GM18870 (cell line): ENCODE measurements around the gene RAB7B.

Source experiments
- ATAC-seq: cut with Tn5 transposase; IDR thresholded peaks from one replicate; pipeline ENCODE4 v1.9.1; 2021; ENCODE audit warnings: moderate library complexity; ENCODE audit not compliant: unreplicated experiment

RAB7B gene

GRCh38 chr1:206023695-206024094 is 20.5 kb upstream of the RAB7B start, which contains the start of gene CTSE:
Gene CTSE (minus strand): TSS chr1:206023895. CDS start chr1:206023791, 104 bp downstream.
- ATAC-seq = no peak

DNA sequence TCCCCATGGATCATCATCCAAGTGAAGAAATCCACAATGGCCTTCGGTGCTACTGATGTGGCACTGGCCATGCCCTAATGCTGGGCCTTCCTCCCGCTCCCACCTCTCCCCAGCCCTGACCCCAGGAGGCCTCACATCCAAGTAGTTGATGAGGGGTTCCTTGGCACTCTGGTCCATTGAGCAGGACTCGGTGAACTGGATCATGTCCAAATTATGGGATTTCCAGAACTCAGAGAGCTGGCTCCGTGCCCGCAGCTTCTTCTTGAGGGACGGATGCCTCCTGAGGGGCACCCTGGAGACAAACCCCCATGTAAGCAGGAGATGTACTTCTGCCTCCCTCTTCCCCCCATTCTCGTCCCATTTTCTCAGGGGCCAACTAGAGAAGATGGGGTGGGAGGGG is 19.6 kb upstream of the RAB7B start:
- no peak for ATAC-seq

GRCh38 chr1:206021626-206022365 is 18.6 kb upstream of the RAB7B start:
- ATAC-seq = no peak

DNA sequence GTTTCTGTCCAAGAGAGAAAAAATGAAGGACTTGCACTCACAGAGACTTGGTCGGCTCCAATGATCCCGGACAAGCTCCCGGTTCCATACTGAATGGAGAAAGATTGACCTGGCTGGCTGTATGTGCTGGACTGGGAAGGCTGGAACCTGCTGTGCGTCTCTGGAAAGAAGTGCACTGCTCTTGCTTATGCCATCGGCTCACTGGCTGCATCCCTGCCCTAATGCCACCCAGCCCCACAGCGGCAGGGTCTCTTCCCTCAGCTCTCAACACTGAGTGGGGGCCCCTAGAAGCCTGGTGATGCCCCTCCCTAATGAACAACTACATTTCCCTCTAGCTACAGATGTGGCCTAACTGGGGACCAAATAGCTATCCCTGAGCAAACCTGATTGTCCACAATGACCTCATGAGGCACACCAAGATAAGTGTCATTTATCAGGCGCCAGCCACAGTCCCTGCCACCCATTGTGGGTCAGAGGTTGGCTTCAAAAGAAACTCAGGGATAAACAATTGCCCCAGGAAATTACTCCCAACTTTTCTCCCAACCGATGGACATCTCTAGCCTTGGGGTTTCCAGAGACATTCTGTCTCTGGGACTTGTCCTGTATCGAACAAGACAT is 17.9 kb upstream of the RAB7B start:
- no peak for ATAC-seq

- ATAC-seq = no peak
These were observed 17.3 kb upstream of the RAB7B start for GRCh38 chr1:206020393-206021007.

GRCh38 chr1:206015071-206015470 is 11.9 kb upstream of the RAB7B start:
- ATAC-seq = no peak

GRCh38 chr1:206014601-206015000 is 11.4 kb upstream of the RAB7B start:
- ATAC-seq = no peak

DNA sequence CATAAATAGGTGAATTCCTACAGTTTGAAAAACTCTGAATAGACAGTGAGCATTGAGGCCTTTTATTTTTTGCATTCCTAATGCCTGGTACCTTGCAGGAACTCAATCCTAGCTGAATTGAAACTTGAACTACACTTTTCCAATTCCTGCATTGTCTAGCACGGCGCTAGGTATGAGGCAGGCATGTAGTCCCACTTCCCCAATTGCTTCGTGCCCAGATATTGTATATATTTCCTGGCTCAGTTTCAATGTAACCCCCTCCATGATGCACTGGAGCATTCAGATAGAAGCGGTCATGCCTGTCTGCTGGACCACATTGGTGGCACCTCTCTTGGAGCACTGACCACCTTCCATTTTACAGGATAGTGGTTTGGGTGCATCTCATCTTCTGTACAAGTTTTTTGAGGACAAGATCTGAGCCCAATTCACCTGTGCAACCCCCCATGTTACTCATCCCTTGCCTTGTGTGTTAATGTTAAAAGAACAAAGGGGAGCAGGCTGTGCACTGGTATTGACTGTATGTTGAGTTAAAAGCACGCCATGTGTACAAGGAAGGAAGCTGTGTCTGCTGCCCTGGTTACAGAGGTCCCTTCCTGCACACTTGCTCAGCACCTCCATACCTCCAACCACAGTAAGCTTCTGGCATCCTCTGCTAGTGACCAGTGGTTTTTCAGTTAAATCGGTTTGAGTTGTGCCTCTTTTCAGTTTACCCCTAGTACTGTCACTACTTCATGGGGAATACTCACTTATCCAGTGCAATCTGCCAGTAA is 10.0 kb upstream of the RAB7B start:
- ATAC-seq = no peak

- peak; percentile 96 for ATAC-seq
These were observed 9.1 kb upstream of the RAB7B start for GRCh38 chr1:206012086-206012859.

GRCh38 chr1:206011057-206011456 is 7.9 kb upstream of the RAB7B start:
- no peak for ATAC-seq

GRCh38 chr1:206010060-206010459 is 6.9 kb upstream of the RAB7B start:
- no peak for ATAC-seq

DNA sequence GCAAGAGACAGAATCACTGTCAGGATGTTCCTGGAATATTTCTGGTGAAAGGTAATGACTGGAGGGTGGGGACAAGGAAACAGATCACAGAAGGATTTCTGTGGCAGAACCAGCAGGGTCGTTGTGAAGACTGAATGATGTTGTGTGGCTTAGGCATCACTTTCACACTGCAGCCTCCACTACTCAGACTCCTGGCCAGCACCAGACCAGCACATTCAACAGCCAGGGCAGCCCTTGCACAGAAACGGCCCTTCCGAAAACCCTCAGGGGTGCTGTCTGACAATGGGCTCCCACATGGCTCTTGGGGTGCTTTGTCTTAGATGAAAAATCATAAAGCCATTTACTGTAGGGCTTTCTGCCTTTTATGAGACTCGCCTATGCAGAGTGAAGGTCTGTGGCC is 3.8 kb upstream of the RAB7B start:
- ATAC-seq = no peak

DNA sequence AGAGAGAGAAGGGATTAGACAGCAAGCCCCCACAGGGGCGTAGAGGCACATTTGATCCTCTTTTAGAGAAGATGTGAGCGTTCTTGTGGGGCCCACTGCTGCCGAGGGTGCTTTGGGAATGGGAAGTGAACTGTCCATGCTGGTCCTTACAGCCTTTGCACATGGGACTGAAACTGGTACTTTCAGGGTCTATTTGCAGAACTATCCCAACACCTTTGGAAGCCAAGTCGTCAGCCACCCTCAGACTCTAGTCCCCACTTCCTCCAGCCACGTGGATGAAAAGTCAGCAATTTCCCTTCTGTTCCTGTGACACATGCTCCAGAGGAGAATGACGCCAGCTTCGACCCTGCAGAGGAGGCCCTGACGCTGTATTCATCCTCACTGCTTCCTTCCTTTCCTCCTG is 2.6 kb upstream of the RAB7B start:
- ATAC-seq = no peak

GRCh38 chr1:206005234-206005633 is 2.0 kb upstream of the RAB7B start:
- ATAC-seq = no peak

DNA sequence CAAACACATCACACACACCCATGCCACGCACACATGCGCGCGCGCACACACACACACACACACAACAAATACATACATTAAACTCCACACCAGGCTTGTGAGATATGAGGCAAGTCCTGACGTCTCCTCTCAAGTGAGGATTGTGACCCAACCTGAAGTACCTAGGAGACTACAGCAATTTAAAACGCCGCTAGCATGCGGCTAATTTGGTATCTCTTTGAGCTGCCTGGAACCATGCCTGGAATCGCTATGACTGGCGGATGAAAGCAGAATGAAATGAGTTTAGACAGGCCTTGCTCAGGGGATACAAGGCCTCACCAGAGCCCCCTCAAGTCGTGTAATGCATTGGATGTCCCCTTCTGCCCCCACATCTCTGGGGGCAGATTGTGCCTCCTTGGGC is 1.6 kb upstream of the RAB7B start:
- no peak for ATAC-seq

DNA sequence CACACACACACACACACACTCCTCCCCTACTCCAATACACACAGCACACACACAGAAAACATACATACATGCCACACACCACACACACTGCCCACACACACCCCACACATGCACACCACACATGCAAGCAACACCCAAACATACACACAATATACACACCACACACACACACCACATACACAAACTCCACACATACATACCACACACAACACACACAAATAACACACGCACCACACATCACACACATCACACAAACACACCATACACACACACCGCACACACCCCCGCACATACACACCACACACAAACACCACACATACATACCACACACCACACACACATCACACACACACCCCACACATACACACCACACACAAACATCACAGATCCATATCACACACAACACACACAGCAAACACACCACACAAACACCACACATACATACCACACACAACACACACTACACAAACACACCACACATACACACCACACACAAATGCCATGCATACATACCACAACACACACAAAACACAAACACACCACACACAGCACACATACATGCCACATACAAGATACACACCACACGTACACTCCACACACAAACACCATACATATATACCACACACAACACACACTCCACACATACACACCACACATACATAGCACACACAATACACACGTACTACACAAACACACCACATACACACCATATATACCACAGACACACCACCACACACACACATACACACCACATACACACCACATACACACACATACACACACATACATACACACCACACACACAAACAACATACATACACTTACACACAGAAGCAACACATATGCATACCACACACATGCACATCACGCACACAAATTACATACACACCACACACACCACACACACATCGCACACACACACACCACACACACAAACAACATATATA is 932 bp upstream of the RAB7B start:
- ATAC-seq = no peak

- no peak for ATAC-seq
These were observed 1.0 kb downstream of the RAB7B start for GRCh38 chr1:206002160-206002559.

DNA sequence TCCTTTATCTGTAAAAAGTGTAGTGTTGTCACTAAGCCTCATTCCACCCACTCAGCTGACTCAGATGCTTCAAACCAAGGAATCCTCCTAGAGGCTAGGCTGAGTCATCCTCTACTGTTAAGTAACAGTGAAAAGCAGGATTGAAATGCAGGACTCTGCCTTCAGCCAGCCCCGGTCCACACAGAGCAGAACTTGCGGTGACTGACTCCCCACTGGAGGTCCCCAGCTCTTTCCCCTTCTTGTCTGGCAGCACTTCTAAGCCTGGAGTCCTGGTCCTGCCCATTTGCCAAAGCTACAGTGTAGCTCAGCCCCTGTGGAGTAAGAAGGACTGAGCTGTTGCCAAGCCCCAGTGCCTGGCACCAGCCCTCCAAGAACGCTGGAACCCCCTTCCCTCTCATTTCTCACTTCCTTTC is 1.7 kb downstream of the RAB7B start:
- ATAC-seq = no peak

DNA sequence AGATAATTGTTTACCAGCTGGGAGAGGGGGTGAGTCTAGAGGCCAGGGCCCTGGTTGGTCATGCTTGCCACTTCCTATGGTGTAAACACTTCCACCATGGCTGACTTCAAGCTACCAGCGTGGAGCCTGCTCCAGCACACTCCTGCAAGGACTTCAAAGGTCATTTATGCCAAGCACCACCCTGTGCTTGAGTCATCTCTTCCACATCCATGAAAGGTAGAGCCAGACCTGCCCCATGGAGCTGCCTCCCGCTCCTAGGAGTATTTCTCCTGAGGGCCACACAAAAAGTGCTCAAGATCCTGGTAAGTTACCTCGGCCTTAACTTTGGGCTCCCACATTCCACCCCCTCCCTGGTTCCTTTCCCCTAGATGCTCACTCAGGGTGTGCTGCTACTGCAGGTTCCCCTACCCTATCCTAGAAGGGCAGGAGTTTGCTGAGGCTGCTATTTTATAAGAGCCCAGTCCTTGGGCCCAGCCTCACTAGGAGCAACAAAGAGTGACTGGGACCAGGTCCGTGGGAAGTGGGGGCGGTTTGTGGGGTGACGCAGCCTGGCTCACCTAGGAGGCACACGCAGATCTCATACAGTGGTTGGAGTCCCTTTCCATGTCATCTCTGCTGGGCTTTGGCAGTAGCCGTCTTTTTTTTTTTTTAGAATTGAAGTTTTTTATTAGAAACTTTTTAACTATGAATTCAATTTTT is 2.4 kb downstream of the RAB7B start:
- no peak for ATAC-seq
